NCI-H1105 treated with DMSO at 0.1 percent for 48 hours (cell line): ENCODE data around the gene C1orf94.
"Not testable (repeated sequence)": the region's sequence is repeated elsewhere in the genome, so short reads cannot be mapped to it uniquely, and the experiment has no call there.

ENCODE experiments used
- DNase-seq: peaks from one replicate; lab custom pipeline; 2025; lab: John Stamatoyannopoulos, UW

C1orf94 gene

GRCh38 chr1:34164771-34165391 is 11.8 kb upstream of the C1orf94 start, which contains the start of gene CSMD2:
Gene CSMD2, minus strand, starts transcription at chr1:34165230. Its CDS starts 133 bp downstream, at chr1:34165097.
- DNase-seq: peak; percentile 72

- peak; percentile 64 for DNase-seq
These were observed 11.2 kb upstream of the C1orf94 start for GRCh38 chr1:34165422-34165921.

- DNase-seq: no peak
These were observed 10.5 kb upstream of the C1orf94 start for GRCh38 chr1:34166191-34166624.

GRCh38 chr1:34166625-34167361 is 9.9 kb upstream of the C1orf94 start:
- no peak for DNase-seq

- no peak for DNase-seq
These were observed 9.3 kb upstream of the C1orf94 start for GRCh38 chr1:34167389-34167788.

- no peak for DNase-seq
These were observed 963 bp upstream of the C1orf94 start for GRCh38 chr1:34175744-34176143.

- no peak for DNase-seq
These were observed 1.4 kb downstream of the C1orf94 start for GRCh38 chr1:34178072-34178471.

GRCh38 chr1:34183381-34183780 is 6.7 kb downstream of the C1orf94 start:
- DNase-seq: not testable (repeated sequence)

GRCh38 chr1:34186741-34187494 is 10.2 kb downstream of the C1orf94 start:
- no peak for DNase-seq

- DNase-seq: no peak
These were observed 11.7 kb downstream of the C1orf94 start for GRCh38 chr1:34188418-34188817.

- no peak for DNase-seq
These were observed 12.3 kb downstream of the C1orf94 start for GRCh38 chr1:34188985-34189384.

GRCh38 chr1:34190692-34191091 is 14.0 kb downstream of the C1orf94 start:
- no peak for DNase-seq

GRCh38 chr1:34192621-34193020 is 15.9 kb downstream of the C1orf94 start:
- DNase-seq: no peak

- DNase-seq: no peak
These were observed 23.2 kb downstream of the C1orf94 start for GRCh38 chr1:34199927-34200326.

GRCh38 chr1:34212673-34213072 is 36.0 kb downstream of the C1orf94 start:
- no peak for DNase-seq

- DNase-seq: no peak
These were observed 37.2 kb downstream of the C1orf94 start for GRCh38 chr1:34213956-34214355.

GRCh38 chr1:34231441-34231840 is 54.7 kb downstream of the C1orf94 start:
- DNase-seq: no peak

GRCh38 chr1:34235594-34235993 is 58.9 kb downstream of the C1orf94 start:
- DNase-seq: no peak

GRCh38 chr1:34236089-34236488 is 59.4 kb downstream of the C1orf94 start:
- no peak for DNase-seq

GRCh38 chr1:34237151-34237815 is 60.6 kb downstream of the C1orf94 start:
- no peak for DNase-seq

- DNase-seq: no peak
These were observed 69.3 kb downstream of the C1orf94 start for GRCh38 chr1:34245967-34246366.

GRCh38 chr1:34250342-34250741 is 73.6 kb downstream of the C1orf94 start:
- DNase-seq: no peak
